Naive thymus-derived CD8-positive, alpha-beta T cell (primary cell): Measurements from ENCODE around the gene BNIP5. TPM values are rescaled to one million over a fixed set of nuclear protein-coding genes. Genes with fewer than 3 reads are reported as not detected.

Experiments
- ATAC-seq, 2 donors: fragments of 150-1000 bp; cut with Tn5 transposase in 1 of 2; sonication (Bioruptor Pico), chemical (Tn5 transposase) in 1 of 2; 1 replicate in 1 of 2; 2 replicates in 1 of 2; pipeline ENCODE4 v1.10.0; 2021; ENCODE audit warnings: mild to moderate bottlenecking in 2 of 2, moderate library complexity in 2 of 2
- POLR2A ChIA-PET: fragments of 350-600 bp; sonication (Branson Sonifier 250); formaldehyde crosslinking; loops from one replicate; lab custom pipeline; 2021; ENCODE audit warnings: antibody characterized with exemption; lab: Charles Lee
- DNase-seq, 10 donors: peaks; one replicate each; pipeline versions ENCODE4 v3.0.0 to v3.0.0-alpha.2; 2020 to 2022
- H3K27ac Mint-ChIP-seq, 10 donors: one replicate each; pipeline ENCODE4 v1.8.0; 2020 to 2022; ENCODE audit warnings: mild to moderate bottlenecking in 10 of 10, mixed read lengths in 10 of 10, moderate library complexity in 4 of 10, inconsistent platforms in 1 of 10
- H3K27me3 Mint-ChIP-seq, 5 donors: one replicate each; pipeline ENCODE4 v1.8.0; 2021 to 2022; ENCODE audit warnings: mixed read lengths in 5 of 5
- H3K36me3 Mint-ChIP-seq, 3 donors: one replicate each; pipeline ENCODE4 v1.8.0; 2020 to 2022; ENCODE audit warnings: mixed read lengths in 3 of 3, mild to moderate bottlenecking in 2 of 3, inconsistent platforms in 1 of 3
- H3K4me1 Mint-ChIP-seq, 4 donors: one replicate each; pipeline ENCODE4 v1.8.0; 2021 to 2022; ENCODE audit warnings: mixed read lengths in 4 of 4
- H3K4me3 Mint-ChIP-seq, 10 donors: one replicate each; pipeline ENCODE4 v1.8.0; 2020 to 2022; ENCODE audit warnings: mild to moderate bottlenecking in 10 of 10, mixed read lengths in 10 of 10, moderate library complexity in 6 of 10, inconsistent platforms in 1 of 10
- H3K9me3 Mint-ChIP-seq, 9 donors: one replicate each; pipeline ENCODE4 v1.8.0; 2020 to 2022; ENCODE audit warnings: mixed read lengths in 9 of 9, mild to moderate bottlenecking in 3 of 9, inconsistent platforms in 1 of 9, moderate library complexity in 1 of 9
- polyA plus RNA-seq, 3 donors: library from polyadenylated mRNA; unstranded; fragments of 300-500 nt; fragmentation: Illumina TruSeq; gene quantifications; one replicate each; pipeline ENCODE4 v1.2.3, GENCODE V29; 2021
- total RNA-seq, 8 experiments: library from RNA in 2 of 8; stranded (reverse) in 2 of 8; gene quantifications; one replicate each; pipeline ENCODE4 v1.2.3 and lab custom pipeline; 2021 to 2026

Gene BNIP5
- total and polyA plus RNA-seq, 5 experiments from 2014 or later = not detected

DNA sequence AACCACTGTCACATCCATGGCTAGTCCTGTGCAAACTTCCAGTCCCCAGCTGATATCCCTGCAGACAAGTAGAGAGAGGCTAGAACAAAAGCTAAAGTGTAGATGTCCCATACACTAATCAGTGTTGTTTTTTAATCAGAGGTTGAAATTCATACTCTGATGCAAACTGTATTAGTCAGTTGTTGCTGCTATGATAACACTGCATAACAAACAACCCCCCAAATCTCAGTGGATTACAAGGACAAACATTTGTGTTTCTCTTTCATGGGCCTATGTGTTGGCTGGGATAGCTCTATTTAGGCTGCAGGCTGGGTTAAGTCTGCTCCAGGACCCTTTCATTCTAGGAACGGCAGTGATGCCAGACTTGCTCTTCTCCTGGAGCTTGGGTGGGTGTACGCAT lies 26.8 kb downstream of the BNIP5 start:
- Mint-ChIP-seq H3K4me1 (peaks cover 0 to 6% (median 0%) of the 10 kb centered on the region in 4 donors), H3K27ac (no peak overlapping the region), H3K9me3 (no peaks in the 10 kb centered on the region), H3K27me3 (peaks cover 0 to 10% (median 0%) of the 10 kb centered on the region in 5 donors), H3K36me3 (no peaks in the 10 kb centered on the region), H3K4me3 (no peak overlapping the region)
- ATAC-seq = no peak
- POLR2A ChIA-PET = no interaction called here
- DNase-seq = no peak

DNA sequence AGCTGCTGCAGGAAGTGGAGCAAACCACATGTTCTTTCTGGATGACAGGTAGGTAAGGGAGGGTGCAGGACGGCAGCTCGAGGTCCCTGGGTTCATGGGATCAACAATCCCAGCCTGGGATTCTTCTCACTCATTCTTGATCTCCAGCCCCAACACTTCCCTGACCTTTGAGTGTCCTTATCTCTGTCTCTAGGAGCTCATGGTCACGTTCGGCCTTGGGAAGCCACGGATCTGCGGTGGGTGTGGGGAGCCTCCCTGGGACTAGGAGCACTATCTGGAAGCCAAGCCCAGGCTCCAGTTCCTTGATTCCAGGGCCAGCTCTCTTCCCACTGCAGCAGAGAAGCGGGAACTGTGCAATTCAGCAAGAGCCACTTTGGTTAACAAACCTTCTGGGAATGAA lies 27.5 kb downstream of the BNIP5 start:
- Mint-ChIP-seq H3K27me3 (peaks cover 0 to 10% (median 0%) of the 10 kb centered on the region in 5 donors), H3K9me3 (no peaks in the 10 kb centered on the region), H3K27ac (no peak overlapping the region), H3K4me3 (no peak overlapping the region), H3K4me1 (peaks cover 0 to 6% (median 0%) of the 10 kb centered on the region in 4 donors), H3K36me3 (no peaks in the 10 kb centered on the region)
- POLR2A ChIA-PET = no interaction called here
- DNase-seq = no peak
- no peak for ATAC-seq

GRCh38 chr6:36308514-36308913 lies 28.2 kb downstream of the BNIP5 start:
- no peak overlapping the region for H3K4me3 Mint-ChIP-seq
- no peaks in the 10 kb centered on the region for H3K36me3 Mint-ChIP-seq
- DNase-seq = no peak
- no peak for ATAC-seq
- POLR2A ChIA-PET = no interaction called here
- H3K27ac Mint-ChIP-seq = no peak overlapping the region
- H3K9me3 Mint-ChIP-seq = no peaks in the 10 kb centered on the region
- peaks cover 0 to 6% (median 0%) of the 10 kb centered on the region in 4 donors for H3K4me1 Mint-ChIP-seq
- peaks cover 0 to 10% (median 0%) of the 10 kb centered on the region in 5 donors for H3K27me3 Mint-ChIP-seq

GRCh38 chr6:36306375-36306774 lies 30.3 kb downstream of the BNIP5 start:
- POLR2A ChIA-PET = no interaction called here
- H3K27ac Mint-ChIP-seq = no peak overlapping the region
- no peak overlapping the region for H3K4me3 Mint-ChIP-seq
- H3K36me3 Mint-ChIP-seq = no peaks in the 10 kb centered on the region
- no peaks in the 10 kb centered on the region for H3K9me3 Mint-ChIP-seq
- no peak for DNase-seq
- no peak for ATAC-seq
- H3K4me1 Mint-ChIP-seq = peaks cover 3 to 7% (median 5%) of the 10 kb centered on the region in 4 donors
- peaks cover 3 to 18% (median 6%) of the 10 kb centered on the region in 5 donors for H3K27me3 Mint-ChIP-seq

DNA sequence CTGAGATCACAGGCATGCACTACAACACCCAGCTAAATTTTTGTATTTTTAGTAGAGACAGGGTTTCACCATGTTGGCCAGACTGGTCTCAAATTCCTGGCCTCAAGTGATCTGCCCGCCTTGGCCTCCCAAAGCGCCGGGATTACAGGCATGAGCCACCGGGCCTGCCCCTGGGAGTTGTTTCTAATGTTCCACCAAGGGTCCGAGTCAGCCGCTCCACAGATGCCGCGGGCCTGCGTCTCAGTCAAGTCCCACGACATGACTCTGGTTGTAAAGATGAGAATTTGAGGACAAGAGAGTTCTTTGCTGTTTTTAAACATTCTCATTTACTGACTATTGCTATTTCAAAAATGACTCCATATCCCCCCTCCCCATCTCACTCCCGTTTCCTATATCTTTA lies 30.8 kb downstream of the BNIP5 start:
- no peak for ATAC-seq
- H3K4me1 Mint-ChIP-seq = peaks cover 3 to 7% (median 5%) of the 10 kb centered on the region in 4 donors
- no peaks in the 10 kb centered on the region for H3K36me3 Mint-ChIP-seq
- POLR2A ChIA-PET = no interaction called here
- no peak overlapping the region for H3K27ac Mint-ChIP-seq
- H3K27me3 Mint-ChIP-seq = peaks cover 3 to 16% (median 6%) of the 10 kb centered on the region in 5 donors
- H3K9me3 Mint-ChIP-seq = no peaks in the 10 kb centered on the region
- no peak overlapping the region for H3K4me3 Mint-ChIP-seq
- DNase-seq = no peak

DNA sequence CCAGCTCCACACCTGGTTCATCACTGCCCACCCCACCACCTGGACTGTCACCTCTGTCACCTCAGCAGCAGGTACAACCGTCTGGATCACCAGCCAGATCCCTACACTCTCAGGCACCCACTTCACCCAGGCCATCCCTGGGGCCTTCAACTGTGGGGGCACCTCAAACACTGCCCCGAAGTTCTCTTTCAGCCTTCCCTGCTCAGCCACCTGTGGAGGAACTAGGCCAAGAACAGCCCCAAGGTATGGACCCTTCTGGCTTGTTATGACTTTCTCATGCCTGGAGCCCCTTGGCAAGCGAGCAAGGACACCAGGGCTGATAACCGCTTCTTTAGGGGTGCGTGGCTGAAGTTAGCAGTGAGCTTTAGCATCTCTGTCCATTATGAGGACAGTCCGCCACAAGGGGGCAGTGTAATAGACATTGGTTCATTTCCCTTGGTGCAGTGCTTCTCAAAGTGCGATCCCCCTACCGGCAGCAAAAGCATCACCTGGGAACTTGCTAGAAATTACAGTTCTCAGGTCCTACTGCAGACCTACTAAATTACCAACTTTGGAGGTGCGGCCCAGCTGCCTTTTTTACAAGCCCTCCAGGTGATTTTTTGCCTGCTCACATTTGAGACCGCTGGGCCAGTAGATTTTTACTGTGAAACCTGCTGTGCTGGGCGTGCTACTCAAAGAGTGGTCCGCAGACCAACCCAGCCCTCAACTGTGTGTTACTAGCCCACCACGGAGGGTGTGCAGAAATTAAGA lies 34.3 kb downstream of the BNIP5 start:
- Mint-ChIP-seq H3K36me3 (no peaks in the 10 kb centered on the region), H3K9me3 (no peaks in the 10 kb centered on the region), H3K27me3 (peaks cover 5 to 16% (median 7%) of the 10 kb centered on the region in 5 donors), H3K27ac (peak overlapping the region in 2 of 10 donors; percentile 16 to 47), H3K4me1 (peaks cover 3 to 7% (median 6%) of the 10 kb centered on the region in 4 donors), H3K4me3 (no peak overlapping the region)
- POLR2A ChIA-PET = interaction anchor here (0.6 to 1.0 kb wide), 3 partner anchors 32 to 376 kb away, joined by 3 read pairs; partner anchors contain the start of genes CDKN1A and MAPK14
- peak; percentile 99 for ATAC-seq
- DNase-seq = peak; percentile 80 to 96 (median 90)

DNA sequence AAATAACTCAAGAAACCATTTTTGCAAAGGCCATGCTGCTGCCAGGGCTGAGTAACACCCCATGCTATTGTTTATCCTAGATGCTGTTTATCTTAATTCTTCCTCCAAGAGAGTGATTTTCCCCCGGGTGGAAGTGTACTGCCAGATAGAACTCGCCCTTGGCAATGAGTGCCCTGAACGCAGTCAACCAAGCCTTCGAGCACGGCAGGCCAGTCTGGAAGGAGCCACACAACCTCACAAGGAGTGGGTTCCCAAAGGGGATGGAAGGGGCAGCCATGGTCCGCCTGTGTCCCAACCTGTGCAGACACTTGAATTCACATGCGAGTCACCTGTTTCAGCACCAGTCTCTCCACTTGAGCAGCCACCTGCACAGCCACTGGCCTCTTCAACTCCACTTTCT lies 34.9 kb downstream of the BNIP5 start:
- DNase-seq = no peak
- H3K36me3 Mint-ChIP-seq = no peaks in the 10 kb centered on the region
- no peaks in the 10 kb centered on the region for H3K9me3 Mint-ChIP-seq
- peaks cover 5 to 16% (median 7%) of the 10 kb centered on the region in 5 donors for H3K27me3 Mint-ChIP-seq
- POLR2A ChIA-PET = interaction anchor here (0.6 to 1.0 kb wide), 2 partner anchors 274 to 377 kb away, joined by 3 read pairs; partner anchors contain the start of genes CDKN1A and MAPK14
- H3K4me1 Mint-ChIP-seq = peaks cover 3 to 7% (median 6%) of the 10 kb centered on the region in 4 donors
- H3K27ac Mint-ChIP-seq = no peak overlapping the region
- no peak for ATAC-seq
- H3K4me3 Mint-ChIP-seq = no peak overlapping the region

- no peak overlapping the region for H3K4me3 Mint-ChIP-seq
- POLR2A ChIA-PET = no interaction called here
- DNase-seq (no peak), ATAC-seq (no peak)
- no peaks in the 10 kb centered on the region for H3K9me3 Mint-ChIP-seq
- H3K36me3 Mint-ChIP-seq = no peaks in the 10 kb centered on the region
- peaks cover 3 to 7% (median 6%) of the 10 kb centered on the region in 4 donors for H3K4me1 Mint-ChIP-seq
- H3K27ac Mint-ChIP-seq = no peak overlapping the region
- peaks cover 5 to 16% (median 7%) of the 10 kb centered on the region in 5 donors for H3K27me3 Mint-ChIP-seq
Measured at GRCh38 chr6:36301085-36301658, 35.5 kb downstream of the BNIP5 start.

- Mint-ChIP-seq H3K4me1 (peaks cover 4 to 7% (median 7%) of the 10 kb centered on the region in 4 donors), H3K27ac (no peak overlapping the region), H3K36me3 (no peaks in the 10 kb centered on the region), H3K9me3 (no peaks in the 10 kb centered on the region), H3K27me3 (peaks cover 5 to 16% (median 7%) of the 10 kb centered on the region in 5 donors), H3K4me3 (no peak overlapping the region)
- ATAC-seq = no peak
- POLR2A ChIA-PET = no interaction called here
- DNase-seq = no peak
Measured at GRCh38 chr6:36298027-36298426, 38.7 kb downstream of the BNIP5 start.

DNA sequence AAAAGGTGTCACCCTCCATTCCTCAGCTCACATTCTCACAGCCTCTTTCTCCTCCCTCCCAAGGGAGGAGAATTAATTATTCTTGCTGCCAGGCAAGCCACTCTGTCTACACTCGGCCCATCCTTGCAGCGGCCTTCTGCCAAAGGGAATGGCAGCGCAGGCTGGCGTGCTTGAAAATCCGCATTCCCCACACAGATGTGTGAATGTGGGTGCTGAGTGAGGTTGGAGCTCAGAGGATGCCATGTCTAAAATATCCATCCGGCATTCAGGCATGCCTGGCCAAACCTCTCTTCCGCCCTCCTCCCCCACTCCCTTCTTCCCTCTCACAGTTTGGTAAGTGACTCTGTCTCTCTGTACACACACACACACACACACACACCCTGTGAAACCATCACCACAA lies 39.2 kb downstream of the BNIP5 start:
- H3K36me3 Mint-ChIP-seq = no peaks in the 10 kb centered on the region
- no peaks in the 10 kb centered on the region for H3K9me3 Mint-ChIP-seq
- POLR2A ChIA-PET = no interaction called here
- peaks cover 3 to 7% (median 5%) of the 10 kb centered on the region in 4 donors for H3K4me1 Mint-ChIP-seq
- peaks cover 5 to 15% (median 7%) of the 10 kb centered on the region in 5 donors for H3K27me3 Mint-ChIP-seq
- H3K27ac Mint-ChIP-seq = no peak overlapping the region
- no peak for DNase-seq
- no peak overlapping the region for H3K4me3 Mint-ChIP-seq
- no peak for ATAC-seq

DNA sequence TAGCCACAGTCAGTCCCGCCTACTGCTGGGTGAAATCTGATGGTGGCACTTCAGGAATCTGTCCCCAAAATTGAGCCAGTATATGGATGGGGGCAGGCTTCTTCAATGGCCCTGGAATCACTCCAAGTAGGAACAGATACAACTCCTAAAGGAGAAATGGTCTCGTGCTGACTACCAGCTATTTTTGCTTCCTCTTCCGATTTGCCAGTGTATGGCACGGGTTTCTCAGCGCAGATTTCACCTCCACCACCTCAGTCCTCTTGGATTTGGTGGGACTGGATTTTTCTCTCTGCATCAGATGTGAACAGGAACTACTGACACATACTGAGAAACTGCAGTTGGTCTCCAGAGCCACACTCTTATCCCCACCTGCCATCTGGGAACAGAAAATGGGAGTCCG lies 39.6 kb downstream of the BNIP5 start:
- DNase-seq (no peak), ATAC-seq (no peak)
- Mint-ChIP-seq H3K36me3 (no peaks in the 10 kb centered on the region), H3K4me1 (peaks cover 0 to 3% (median under 1%) of the 10 kb centered on the region in 4 donors), H3K27ac (no peak overlapping the region), H3K4me3 (no peak overlapping the region), H3K27me3 (peaks cover 1 to 10% (median 4%) of the 10 kb centered on the region in 5 donors), H3K9me3 (no peaks in the 10 kb centered on the region)
- POLR2A ChIA-PET = no interaction called here

GRCh38 chr6:36296240-36296639 lies 40.4 kb downstream of the BNIP5 start:
- H3K27me3 Mint-ChIP-seq = peaks cover under 1 to 2% (median 2%) of the 10 kb centered on the region in 5 donors
- H3K27ac Mint-ChIP-seq = peak overlapping the region in 1 of 10 donors; percentile 24
- no peak for DNase-seq
- POLR2A ChIA-PET = no interaction called here
- ATAC-seq = no peak
- no peaks in the 10 kb centered on the region for H3K9me3 Mint-ChIP-seq
- H3K36me3 Mint-ChIP-seq = no peaks in the 10 kb centered on the region
- no peak overlapping the region for H3K4me3 Mint-ChIP-seq
- peaks cover 0 to 3% (median under 1%) of the 10 kb centered on the region in 4 donors for H3K4me1 Mint-ChIP-seq

DNA sequence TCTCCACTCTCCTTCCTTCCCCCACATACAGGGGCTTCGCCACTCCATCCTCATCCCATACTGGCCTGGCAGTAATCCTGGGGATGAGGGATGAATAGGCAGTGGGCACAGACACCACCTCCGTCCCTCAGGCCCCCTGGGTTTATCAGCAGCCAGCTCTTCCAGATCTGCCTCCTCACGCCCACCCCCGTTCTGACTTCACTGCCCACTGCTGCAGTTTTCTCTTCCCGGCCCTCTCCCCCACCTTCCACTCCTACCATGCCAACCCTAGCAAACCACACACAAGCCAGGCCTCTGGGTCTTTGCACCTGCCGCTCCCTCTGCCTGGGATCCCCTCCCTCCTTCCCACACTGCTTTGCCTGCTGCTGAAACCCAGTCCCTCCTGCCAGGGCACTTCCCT lies 44.5 kb downstream of the BNIP5 start:
- H3K27me3 Mint-ChIP-seq = peaks cover 0 to 4% (median 0%) of the 10 kb centered on the region in 5 donors
- POLR2A ChIA-PET = no interaction called here
- no peak for ATAC-seq
- H3K4me1 Mint-ChIP-seq = peaks cover 6 to 10% (median 8%) of the 10 kb centered on the region in 4 donors
- DNase-seq = no peak
- H3K27ac Mint-ChIP-seq = no peak overlapping the region
- no peaks in the 10 kb centered on the region for H3K9me3 Mint-ChIP-seq
- H3K4me3 Mint-ChIP-seq = no peak overlapping the region
- no peaks in the 10 kb centered on the region for H3K36me3 Mint-ChIP-seq
